ENCODE measurements around the gene DCLRE1B. TPM values are rescaled to one million over a fixed set of nuclear protein-coding genes. Genes with fewer than 3 reads are reported as not detected.
A peak's percentile ranks its signal among the peaks of the same experiment; 100 is the strongest.

The DCLRE1B gene
- total RNA-seq, 1 experiment from 2014 or later = 9.4 TPM

- TF ChIP-seq ZNF416 (CRISPR knock-in tag; IDR thresholded peaks at IDR 0.05) = no peak
- no peak for TF ChIP-seq ZNF317 (CRISPR knock-in tag; IDR thresholded peaks at IDR 0.05; ENCODE audit: borderline replicate concordance, low read depth)
- TF ChIP-seq E2F4 (CRISPR knock-in tag; IDR thresholded peaks at IDR 0.05; ENCODE audit: borderline replicate concordance, low read depth) = no peak
- TF ChIP-seq MLX (CRISPR knock-in tag; IDR thresholded peaks at IDR 0.05) = no peak
Observed at GRCh38 chr1:113937146-113937545, 32.0 kb downstream of the DCLRE1B start (continued).

- Mint-ChIP-seq H3K36me3 (peaks cover 16% of the 10 kb centered on the region), H3K4me1 (peaks cover 23% of the 10 kb centered on the region), H3K27ac (peak overlapping the region; percentile 72), H3K9me3 (peaks cover 3% of the 10 kb centered on the region; the same call in 1 of the 2 replicates), H3K4me3 (no peak overlapping the region), H3K27me3 (ENCODE audit: low read depth) (no peaks in the 10 kb centered on the region)
- ATAC-seq = no peak
- no peak for DNase-seq (ENCODE audit: low spot score)
- POLR2A ChIA-PET = no interaction called here
- CTCF ChIA-PET = interaction anchor here (0.8 to 2.1 kb wide), 3 partner anchors 10 to 41 kb away, joined by 3 to 11 read pairs (median 5); partner anchors contain the start of gene OLFML3
- TF ChIP-seq HMGXB4 (CRISPR knock-in tag; IDR thresholded peaks at IDR 0.05) (no peak), ZNF219 (CRISPR knock-in tag; IDR thresholded peaks at IDR 0.05; ENCODE audit: borderline replicate concordance) (no peak)
Observed at GRCh38 chr1:113938192-113938591, 33.1 kb downstream of the DCLRE1B start.

GRCh38 chr1:113940365-113941244, 35.5 kb downstream of the DCLRE1B start:
- ATAC-seq (no peak), DNase-seq (ENCODE audit: low spot score) (no peak)
- peaks cover 22% of the 10 kb centered on the region for H3K36me3 Mint-ChIP-seq
- peak overlapping the region; percentile 79 for H3K27ac Mint-ChIP-seq
- H3K27me3 Mint-ChIP-seq (ENCODE audit: low read depth) = no peaks in the 10 kb centered on the region
- POLR2A ChIA-PET = no interaction called here
- no peaks in the 10 kb centered on the region for H3K9me3 Mint-ChIP-seq
- no peak overlapping the region for H3K4me3 Mint-ChIP-seq
- CTCF ChIA-PET = interaction anchor here (1.2 to 1.9 kb wide), 3 partner anchors 38 to 342 kb away, joined by 3 to 6 read pairs (median 4); no protein-coding TSS in a partner anchor
- peaks cover 21% of the 10 kb centered on the region for H3K4me1 Mint-ChIP-seq
- TF ChIP-seq RORB (CRISPR knock-in tag; IDR thresholded peaks at IDR 0.05) (no peak), ZNF416 (CRISPR knock-in tag; IDR thresholded peaks at IDR 0.05) (no peak), ZNF121 (CRISPR knock-in tag; IDR thresholded peaks at IDR 0.05) (no peak), NR2C2 (CRISPR knock-in tag; IDR thresholded peaks at IDR 0.05) (no peak), ZNF671 (CRISPR knock-in tag; IDR thresholded peaks at IDR 0.05) (no peak), HMGA2 (CRISPR knock-in tag; IDR thresholded peaks at IDR 0.05) (no peak), RELA (CRISPR knock-in tag; IDR thresholded peaks at IDR 0.05; ENCODE audit: borderline replicate concordance) (no peak), ZNF263 (CRISPR knock-in tag; IDR thresholded peaks at IDR 0.05; ENCODE audit: low read depth) (no peak), NFYB (CRISPR knock-in tag; conservative IDR thresholded peaks at IDR 0.05; ENCODE audit: low read depth) (no peak), KAT7 (CRISPR knock-in tag; IDR thresholded peaks at IDR 0.05; ENCODE audit: borderline replicate concordance) (no peak), IRF1 (CRISPR knock-in tag; IDR thresholded peaks at IDR 0.05) (no peak), EMX1 (CRISPR knock-in tag; IDR thresholded peaks at IDR 0.05) (no peak), TP53 (CRISPR knock-in tag; IDR thresholded peaks at IDR 0.05) (no peak), ZNF138 (CRISPR knock-in tag; conservative IDR thresholded peaks at IDR 0.05) (no peak)
- TF ChIP-seq, protein P1, sequence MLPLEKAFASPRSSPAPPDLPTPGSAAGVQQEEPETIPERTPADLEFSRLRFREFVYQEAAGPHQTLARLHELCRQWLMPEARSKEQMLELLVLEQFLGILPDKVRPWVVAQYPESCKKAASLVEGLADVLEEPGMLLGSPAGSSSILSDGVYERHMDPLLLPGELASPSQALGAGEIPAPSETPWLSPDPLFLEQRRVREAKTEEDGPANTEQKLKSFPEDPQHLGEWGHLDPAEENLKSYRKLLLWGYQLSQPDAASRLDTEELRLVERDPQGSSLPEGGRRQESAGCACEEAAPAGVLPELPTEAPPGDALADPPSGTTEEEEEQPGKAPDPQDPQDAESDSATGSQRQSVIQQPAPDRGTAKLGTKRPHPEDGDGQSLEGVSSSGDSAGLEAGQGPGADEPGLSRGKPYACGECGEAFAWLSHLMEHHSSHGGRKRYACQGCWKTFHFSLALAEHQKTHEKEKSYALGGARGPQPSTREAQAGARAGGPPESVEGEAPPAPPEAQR (CRISPR knock-in tag; IDR thresholded peaks at IDR 0.05) = no peak
- TF ChIP-seq, protein P2, sequence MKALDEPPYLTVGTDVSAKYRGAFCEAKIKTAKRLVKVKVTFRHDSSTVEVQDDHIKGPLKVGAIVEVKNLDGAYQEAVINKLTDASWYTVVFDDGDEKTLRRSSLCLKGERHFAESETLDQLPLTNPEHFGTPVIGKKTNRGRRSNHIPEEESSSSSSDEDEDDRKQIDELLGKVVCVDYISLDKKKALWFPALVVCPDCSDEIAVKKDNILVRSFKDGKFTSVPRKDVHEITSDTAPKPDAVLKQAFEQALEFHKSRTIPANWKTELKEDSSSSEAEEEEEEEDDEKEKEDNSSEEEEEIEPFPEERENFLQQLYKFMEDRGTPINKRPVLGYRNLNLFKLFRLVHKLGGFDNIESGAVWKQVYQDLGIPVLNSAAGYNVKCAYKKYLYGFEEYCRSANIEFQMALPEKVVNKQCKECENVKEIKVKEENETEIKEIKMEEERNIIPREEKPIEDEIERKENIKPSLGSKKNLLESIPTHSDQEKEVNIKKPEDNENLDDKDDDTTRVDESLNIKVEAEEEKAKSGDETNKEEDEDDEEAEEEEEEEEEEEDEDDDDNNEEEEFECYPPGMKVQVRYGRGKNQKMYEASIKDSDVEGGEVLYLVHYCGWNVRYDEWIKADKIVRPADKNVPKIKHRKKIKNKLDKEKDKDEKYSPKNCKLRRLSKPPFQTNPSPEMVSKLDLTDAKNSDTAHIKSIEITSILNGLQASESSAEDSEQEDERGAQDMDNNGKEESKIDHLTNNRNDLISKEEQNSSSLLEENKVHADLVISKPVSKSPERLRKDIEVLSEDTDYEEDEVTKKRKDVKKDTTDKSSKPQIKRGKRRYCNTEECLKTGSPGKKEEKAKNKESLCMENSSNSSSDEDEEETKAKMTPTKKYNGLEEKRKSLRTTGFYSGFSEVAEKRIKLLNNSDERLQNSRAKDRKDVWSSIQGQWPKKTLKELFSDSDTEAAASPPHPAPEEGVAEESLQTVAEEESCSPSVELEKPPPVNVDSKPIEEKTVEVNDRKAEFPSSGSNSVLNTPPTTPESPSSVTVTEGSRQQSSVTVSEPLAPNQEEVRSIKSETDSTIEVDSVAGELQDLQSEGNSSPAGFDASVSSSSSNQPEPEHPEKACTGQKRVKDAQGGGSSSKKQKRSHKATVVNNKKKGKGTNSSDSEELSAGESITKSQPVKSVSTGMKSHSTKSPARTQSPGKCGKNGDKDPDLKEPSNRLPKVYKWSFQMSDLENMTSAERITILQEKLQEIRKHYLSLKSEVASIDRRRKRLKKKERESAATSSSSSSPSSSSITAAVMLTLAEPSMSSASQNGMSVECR (CRISPR knock-in tag; IDR thresholded peaks at IDR 0.05; ENCODE audit: borderline replicate concordance) = no peak
